Measurements from ENCODE around the gene SCNN1A. TPM values are rescaled to one million over a fixed set of nuclear protein-coding genes. Genes with fewer than 3 reads are reported as not detected.

SCNN1A gene
- total and polyA plus RNA-seq, 2 donors (not counting 3 experiments of a cell fraction or from before 2014, with no cell fraction given) = 0.12 to 0.18 TPM

GRCh38 chr12:6386491-6386890, 11.1 kb upstream of the SCNN1A start:
- H3K4me2 ChIP-seq (ENCODE audit: insufficient read depth, low read length) = no peak overlapping the region
- H2AFZ ChIP-seq (ENCODE audit: low read depth, low read length) = no peak overlapping the region
- TF ChIP-seq CTCF (IDR thresholded peaks at IDR 0.05; ENCODE audit: extremely low read depth in 1 of 2, insufficient read depth in 1 of 2, low read depth in 1 of 2, low read length in 2 of 2) = no peak
- no peak for TF ChIP-seq JUN (IDR thresholded peaks at IDR 0.05; ENCODE audit: borderline replicate concordance, insufficient read depth, insufficient read length, low read depth)
- no peak for TF ChIP-seq FOS (IDR thresholded peaks at IDR 0.05; ENCODE audit: borderline replicate concordance, insufficient read depth, low read length)
- TF ChIP-seq MYC (IDR thresholded peaks at IDR 0.05; ENCODE audit: low read depth, low read length) = no peak
- TF ChIP-seq GATA2 (IDR thresholded peaks at IDR 0.05; ENCODE audit: insufficient read depth, insufficient read length, low read depth, low read length) = no peak
- TF ChIP-seq POLR2A (IDR thresholded peaks at IDR 0.05; ENCODE audit: low read depth, low read length) = no peak
- TF ChIP-seq, protein P1, sequence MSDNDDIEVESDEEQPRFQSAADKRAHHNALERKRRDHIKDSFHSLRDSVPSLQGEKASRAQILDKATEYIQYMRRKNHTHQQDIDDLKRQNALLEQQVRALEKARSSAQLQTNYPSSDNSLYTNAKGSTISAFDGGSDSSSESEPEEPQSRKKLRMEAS (IDR thresholded peaks at IDR 0.05; ENCODE audit: insufficient read depth, insufficient read length) = no peak
- TF ChIP-seq EZH2 (IDR thresholded peaks at IDR 0.05; ENCODE audit: borderline replicate concordance, low read depth, low read length, severe bottlenecking) = no peak
- no peak for TF ChIP-seq POLR2AphosphoS5 (IDR thresholded peaks at IDR 0.05; ENCODE audit: insufficient read depth, low read depth, low read length)
- peaks cover 20% of the 10 kb centered on the region for H3K79me2 ChIP-seq (ENCODE audit: control insufficient read depth, insufficient read depth, low read length)
- no TSS peak for BruUV-seq (replicated peaks)
- FAIRE-seq = peak; percentile 33
- H4K20me1 ChIP-seq (replicated peaks; ENCODE audit: control insufficient read depth, extremely low read depth, insufficient read depth, low read length) = no peaks in the 10 kb centered on the region
- no peak for DNase-seq (ENCODE audit: low read depth, low spot score)
- H3K9me3 ChIP-seq (replicated peaks; ENCODE audit: control insufficient read depth, insufficient read depth, low read length) = no peaks in the 10 kb centered on the region
- intact Hi-C loops (cut with micrococcal nuclease) = no loop called here
- no peak overlapping the region for H3K9ac ChIP-seq (replicated peaks; ENCODE audit: extremely low read depth, insufficient read depth, low read length)
- POLR2A ChIA-PET = no interaction called here
- no peaks in the 10 kb centered on the region for H3K9me1 ChIP-seq (replicated peaks; ENCODE audit: control insufficient read depth, extremely low read depth, insufficient read depth, low read length)
- dilution Hi-C loops (cut with MboI; ENCODE audit: extremely low pct_ligation_motif_present, low sequenced_read_pairs) = no loop called here
- CTCF ChIA-PET = no interaction called here
- H3K27ac ChIP-seq (ENCODE audit: insufficient read depth, low read depth, low read length) = no peak overlapping the region
- no peaks in the 10 kb centered on the region for H3K27me3 ChIP-seq (ENCODE audit: control insufficient read depth in 2 of 2, insufficient read depth in 2 of 2, low read length in 2 of 2)
- no peak overlapping the region for H3K4me3 ChIP-seq (replicated peaks in 1 of 3; ENCODE audit: insufficient read depth in 1 of 3, low read depth in 1 of 3, low read length in 3 of 3)
- H3K36me3 ChIP-seq (ENCODE audit: control insufficient read depth in 2 of 2, extremely low read depth in 1 of 2, insufficient read depth in 2 of 2, low read length in 2 of 2) = peaks cover 9 to 30% of the 10 kb centered on the region in 2 experiments
- H3K4me1 ChIP-seq (ENCODE audit: control insufficient read depth, extremely low read depth, insufficient read depth, low read length) = peaks cover 20% of the 10 kb centered on the region
